SK-MEL-5 (cell line): ENCODE measurements around the gene CAPN15. TPM values are rescaled to one million over a fixed set of nuclear protein-coding genes. Genes with fewer than 3 reads are reported as not detected.
A peak's percentile ranks its signal among the peaks of the same experiment; 100 is the strongest.
"Not testable (repeated sequence)": the region's sequence is repeated elsewhere in the genome, so short reads cannot be mapped to it uniquely, and the experiment has no call there.

Experiments used
- DNase-seq: peaks from one replicate; pipeline ENCODE4 v3.0.0-alpha.2; 2016; ENCODE audit warnings: low read depth, low spot score
- in situ Hi-C: cut with HindIII; loops from 2 replicates; pipeline ENCODE4 v1.10.0; 2016; ENCODE audit warnings: low sequenced_read_pairs, high pct_unique_total_duplicates, low pct_unique_long_range_greater_than_20kb
- total RNA-seq: library from RNA; depleted of rRNA; stranded (reverse); fragments of >200 nt; shearing (Covaris generic); gene quantifications from 2 replicates; pipeline ENCODE4 v1.2.3, GENCODE V29; 2014

CAPN15 gene
- total RNA-seq, 1 experiment from 2014 or later: 15.6 TPM

- in situ Hi-C loops: no loop called here
- DNase-seq: no peak
Measured at GRCh38 chr16:503150-504071, 24.1 kb upstream of the CAPN15 start.

GRCh38 chr16:505479-506245 lies 21.9 kb upstream of the CAPN15 start:
- no peak for DNase-seq
- in situ Hi-C loops: no loop called here

- in situ Hi-C loops: no loop called here
- no peak for DNase-seq
Measured at GRCh38 chr16:506246-506546, 21.3 kb upstream of the CAPN15 start.

- in situ Hi-C loops, DNase-seq: not testable (repeated sequence)
Measured at GRCh38 chr16:507527-507926, 20.0 kb upstream of the CAPN15 start.

GRCh38 chr16:507996-508395 lies 19.5 kb upstream of the CAPN15 start:
- in situ Hi-C loops: no loop called here
- DNase-seq: no peak

- in situ Hi-C loops: no loop called here
- peak; percentile 38 for DNase-seq
Measured at GRCh38 chr16:508884-509736, 18.4 kb upstream of the CAPN15 start.

GRCh38 chr16:510066-510825 lies 17.3 kb upstream of the CAPN15 start:
- in situ Hi-C loops: no loop called here
- no peak for DNase-seq

GRCh38 chr16:512802-513201 lies 14.7 kb upstream of the CAPN15 start:
- in situ Hi-C loops: no loop called here
- DNase-seq: no peak

- DNase-seq: no peak
- in situ Hi-C loops: no loop called here
Measured at GRCh38 chr16:513950-514349, 13.6 kb upstream of the CAPN15 start.

- DNase-seq: no peak
- in situ Hi-C loops: no loop called here
Measured at GRCh38 chr16:515175-515938, 12.2 kb upstream of the CAPN15 start.

GRCh38 chr16:515939-516226 lies 11.6 kb upstream of the CAPN15 start:
- DNase-seq: no peak
- in situ Hi-C loops: no loop called here

GRCh38 chr16:516301-516700 lies 11.2 kb upstream of the CAPN15 start:
- in situ Hi-C loops: no loop called here
- no peak for DNase-seq

GRCh38 chr16:518858-519257 lies 8.7 kb upstream of the CAPN15 start:
- in situ Hi-C loops: no loop called here
- DNase-seq: no peak

- DNase-seq: no peak
- in situ Hi-C loops: no loop called here
Measured at GRCh38 chr16:519425-519824, 8.1 kb upstream of the CAPN15 start.

GRCh38 chr16:519841-520687 lies 7.4 kb upstream of the CAPN15 start:
- DNase-seq: no peak
- in situ Hi-C loops: no loop called here

- no peak for DNase-seq
- in situ Hi-C loops: no loop called here
Measured at GRCh38 chr16:520847-521246, 6.7 kb upstream of the CAPN15 start.
